GM12878 (cell line): ENCODE results near the gene DLST. TPM values are rescaled to one million over a fixed set of nuclear protein-coding genes. Genes with fewer than 3 reads are reported as not detected.

ENCODE experiments used
- ATF2 ChIP-seq: IDR thresholded peaks from 2 replicates; pipeline ENCODE4 v1.6.1; 2012; ENCODE audit warnings: low read length, inconsistent platforms
- ATF3 ChIP-seq: IDR thresholded peaks from 2 replicates; pipeline ENCODE4 v1.6.1; 2011; ENCODE audit warnings: low read depth, mild to moderate bottlenecking, low read length, moderate library complexity, borderline replicate concordance; ENCODE audit errors: extremely low read depth
- BHLHE40 ChIP-seq, 2 experiments: fragments of 450-650 bp in 1 of 2; IDR thresholded peaks; 2 replicates each; pipeline ENCODE4 v1.6.1; 2011 to 2017; ENCODE audit warnings: low read depth in 2 of 2, borderline replicate concordance in 1 of 2, improper control_type of control experiment in 1 of 2, low read length in 1 of 2, mild to moderate bottlenecking in 1 of 2
- CHD1 ChIP-seq: IDR thresholded peaks from 2 replicates; pipeline ENCODE4 v1.6.1; 2012; ENCODE audit warnings: low read depth, low read length, improper control_type of control experiment
- CREB1 ChIP-seq: IDR thresholded peaks from 2 replicates; pipeline ENCODE4 v1.6.1; 2012; ENCODE audit warnings: low read depth, mild to moderate bottlenecking, inconsistent platforms
- E2F4 ChIP-seq: IDR thresholded peaks from 2 replicates; pipeline ENCODE4 v1.6.1; 2012; ENCODE audit warnings: low read depth, low read length, improper control_type of control experiment
- E2F8 ChIP-seq: fragments of 450-650 bp; IDR thresholded peaks from 2 replicates; pipeline ENCODE4 v1.6.1; 2018; ENCODE audit warnings: mild to moderate bottlenecking, low read depth, moderate library complexity; ENCODE audit not compliant: partially characterized antibody
- FOS ChIP-seq: IDR thresholded peaks from 3 replicates; pipeline ENCODE4 v1.6.1; 2011; ENCODE audit warnings: borderline replicate concordance; ENCODE audit not compliant: insufficient read length; ENCODE audit errors: extremely low read depth
- HCFC1 ChIP-seq: fragments of 150-350 bp; IDR thresholded peaks from 2 replicates; pipeline ENCODE4 v1.6.1; 2014; ENCODE audit warnings: low read length
- KAT2A ChIP-seq: conservative IDR thresholded peaks from 2 replicates; pipeline ENCODE4 v1.6.1; 2011; ENCODE audit warnings: low read depth, low read length; ENCODE audit not compliant: control insufficient read depth
- MTA3 ChIP-seq: IDR thresholded peaks from 2 replicates; pipeline ENCODE4 v1.6.1; 2012; ENCODE audit warnings: low read length, inconsistent platforms, borderline replicate concordance
- NFYA ChIP-seq: IDR thresholded peaks from 2 replicates; pipeline ENCODE4 v1.6.1; 2011; ENCODE audit warnings: low read depth, mild to moderate bottlenecking, low read length, improper control_type of control experiment, borderline replicate concordance
- NRF1 ChIP-seq: conservative IDR thresholded peaks from 2 replicates; pipeline ENCODE4 v1.6.1; 2011; ENCODE audit warnings: mild to moderate bottlenecking, low read depth, low read length, improper control_type of control experiment
- PRDM15 ChIP-seq: fragments of 450-650 bp; formaldehyde crosslinking; IDR thresholded peaks from 2 replicates; pipeline ENCODE4 v1.4.0; 2020; ENCODE audit warnings: mild to moderate bottlenecking, moderate library complexity
- TARDBP ChIP-seq: IDR thresholded peaks from 2 replicates; pipeline ENCODE4 v1.6.1; 2016; ENCODE audit warnings: borderline replicate concordance
- TCF12 ChIP-seq: IDR thresholded peaks from 2 replicates; pipeline ENCODE4 v1.6.1; 2011; ENCODE audit warnings: low read depth, mild to moderate bottlenecking, low read length
- polyA plus RNA-seq, 11 experiments: library from polyadenylated mRNA; depleted of rRNA in 4 of 11; unstranded in 6 of 11; stranded (reverse) in 5 of 11; fragments of >200 nt; fragmentation: Nextera tagmentation in 4 of 11; fragmentation: Illumina TruSeq in 1 of 11; extraction: Ambion mirVana in 4 of 11; extraction: Trizol in 1 of 11; gene quantifications; 1 replicate in 1 of 11; 2 replicates in 10 of 11; pipeline versions ENCODE4 v1.2.1 to v1.2.3, GENCODE V29; 2011 to 2016; ENCODE audit warnings: inconsistent platforms in 2 of 11, missing spikeins in 2 of 11, low read depth in 1 of 11
- total RNA-seq, 4 experiments: library from RNA; depleted of rRNA in 3 of 4; stranded (reverse); fragments of >200 nt in 3 of 4; fragmentation: Illumina TruSeq in 1 of 4; extraction: Trizol in 1 of 4; gene quantifications; 2 replicates each; pipeline versions ENCODE4 v1.2.1 to v1.2.3, GENCODE V29; 2013 to 2021

The DLST gene
- total and polyA plus RNA-seq, 10 of the 15 experiments (the other 5 are each of a cell fraction or from before 2014, with no cell fraction given) = 2.9 to 141 (median 67.7) TPM

GRCh38 chr14:74881431-74882102, at the start of gene DLST (continued):
- TF ChIP-seq PRDM15 (CRISPR knock-in tag) (no peak), FOS (no peak), HCFC1 (peak; percentile 72), TCF12 (0 out of 2 replicates have a peak, but pooled peaks have one; percentile 46), BHLHE40 (IDR thresholded peaks at IDR 0.05; ENCODE audit: borderline replicate concordance in 1 of 2, low read depth in 2 of 2, low read length in 1 of 2) (peak; percentile 98 to 99), CREB1 (peak; percentile 70; the same call in 1 of the 2 replicates), E2F4 (0 out of 2 replicates have a peak, but pooled peaks have one; percentile 3), TARDBP (0 out of 2 replicates have a peak, but pooled peaks have one; percentile 22), CHD1 (peak; percentile 100), ATF3 (no peak), MTA3 (no peak), E2F8 (peak; percentile 67), KAT2A (no peak), NRF1 (no peak), ATF2 (no peak), NFYA (no peak)
